Neural cell (in vitro differentiated cells): ENCODE measurements around the gene HABP4.

Source experiments
- EP300 ChIP-seq: fragments of 450-650 bp; conservative IDR thresholded peaks from 2 replicates; pipeline ENCODE4 v1.6.1; 2014; ENCODE audit warnings: antibody characterized with exemption, mild to moderate bottlenecking, moderate library complexity; ENCODE audit not compliant: poor library complexity, severe bottlenecking
- EZH2 ChIP-seq: fragments of 200-600, 300-800 bp; shearing (Covaris generic), sonication (generic); IDR thresholded peaks from 2 replicates; pipeline ENCODE4 v1.6.1; 2014; ENCODE audit warnings: antibody characterized with exemption, low read length, borderline replicate concordance, mild to moderate bottlenecking; ENCODE audit not compliant: insufficient read depth, poor library complexity, severe bottlenecking
- MXI1 ChIP-seq: fragments of 450-650 bp; conservative IDR thresholded peaks from 2 replicates; pipeline ENCODE4 v1.6.1; 2014; ENCODE audit warnings: antibody characterized with exemption, mild to moderate bottlenecking; ENCODE audit not compliant: poor library complexity, severe bottlenecking
- POLR2AphosphoS5 ChIP-seq: IDR thresholded peaks from 2 replicates; pipeline ENCODE4 v1.6.1; 2012
- RAD21 ChIP-seq: fragments of 450-650 bp; conservative IDR thresholded peaks from 2 replicates; pipeline ENCODE4 v1.6.1; 2014; ENCODE audit warnings: antibody characterized with exemption, mild to moderate bottlenecking, moderate library complexity
- SMC3 ChIP-seq: fragments of 450-650 bp; conservative IDR thresholded peaks from 2 replicates; pipeline ENCODE4 v1.6.1; 2014; ENCODE audit warnings: antibody characterized with exemption, mild to moderate bottlenecking, moderate library complexity; ENCODE audit not compliant: poor library complexity
- TAF1 ChIP-seq: IDR thresholded peaks from 2 replicates; pipeline ENCODE4 v1.6.1; 2012; ENCODE audit warnings: low read depth
- TF ChIP-seq, protein P1 (sequence below): fragments of 450-650 bp; IDR thresholded peaks from 2 replicates; pipeline ENCODE4 v1.5.1; 2014; ENCODE audit warnings: antibody characterized with exemption, mild to moderate bottlenecking, moderate library complexity; ENCODE audit not compliant: poor library complexity, severe bottlenecking
- TF ChIP-seq, protein P2 (sequence below): IDR thresholded peaks from 2 replicates; pipeline ENCODE4 v1.6.1; 2012; ENCODE audit warnings: borderline replicate concordance

DNA sequence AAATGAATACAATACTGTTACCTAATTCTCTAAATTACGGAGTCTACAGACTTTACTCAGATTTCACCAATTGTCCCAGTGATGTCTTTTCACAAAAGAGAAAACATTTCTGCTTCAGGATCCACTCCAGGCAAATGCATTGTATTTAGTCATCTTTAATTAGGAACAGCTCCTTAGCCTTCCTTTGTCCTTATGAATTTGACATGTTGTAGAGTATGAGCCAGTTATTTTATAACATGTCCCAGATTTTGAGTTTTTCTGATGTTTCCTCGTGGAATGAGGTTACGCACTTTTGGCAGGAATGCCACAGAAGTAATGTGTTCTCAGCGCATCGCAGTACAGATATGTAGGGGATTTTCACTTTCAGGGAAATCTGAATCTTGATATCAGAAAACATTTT is 10.5 kb downstream of the HABP4 start:
- no peak for TF ChIP-seq EP300
- TF ChIP-seq, protein P1, sequence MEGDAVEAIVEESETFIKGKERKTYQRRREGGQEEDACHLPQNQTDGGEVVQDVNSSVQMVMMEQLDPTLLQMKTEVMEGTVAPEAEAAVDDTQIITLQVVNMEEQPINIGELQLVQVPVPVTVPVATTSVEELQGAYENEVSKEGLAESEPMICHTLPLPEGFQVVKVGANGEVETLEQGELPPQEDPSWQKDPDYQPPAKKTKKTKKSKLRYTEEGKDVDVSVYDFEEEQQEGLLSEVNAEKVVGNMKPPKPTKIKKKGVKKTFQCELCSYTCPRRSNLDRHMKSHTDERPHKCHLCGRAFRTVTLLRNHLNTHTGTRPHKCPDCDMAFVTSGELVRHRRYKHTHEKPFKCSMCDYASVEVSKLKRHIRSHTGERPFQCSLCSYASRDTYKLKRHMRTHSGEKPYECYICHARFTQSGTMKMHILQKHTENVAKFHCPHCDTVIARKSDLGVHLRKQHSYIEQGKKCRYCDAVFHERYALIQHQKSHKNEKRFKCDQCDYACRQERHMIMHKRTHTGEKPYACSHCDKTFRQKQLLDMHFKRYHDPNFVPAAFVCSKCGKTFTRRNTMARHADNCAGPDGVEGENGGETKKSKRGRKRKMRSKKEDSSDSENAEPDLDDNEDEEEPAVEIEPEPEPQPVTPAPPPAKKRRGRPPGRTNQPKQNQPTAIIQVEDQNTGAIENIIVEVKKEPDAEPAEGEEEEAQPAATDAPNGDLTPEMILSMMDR = no peak
- TF ChIP-seq TAF1 = no peak
- TF ChIP-seq EZH2 = no peak
- TF ChIP-seq, protein P2, sequence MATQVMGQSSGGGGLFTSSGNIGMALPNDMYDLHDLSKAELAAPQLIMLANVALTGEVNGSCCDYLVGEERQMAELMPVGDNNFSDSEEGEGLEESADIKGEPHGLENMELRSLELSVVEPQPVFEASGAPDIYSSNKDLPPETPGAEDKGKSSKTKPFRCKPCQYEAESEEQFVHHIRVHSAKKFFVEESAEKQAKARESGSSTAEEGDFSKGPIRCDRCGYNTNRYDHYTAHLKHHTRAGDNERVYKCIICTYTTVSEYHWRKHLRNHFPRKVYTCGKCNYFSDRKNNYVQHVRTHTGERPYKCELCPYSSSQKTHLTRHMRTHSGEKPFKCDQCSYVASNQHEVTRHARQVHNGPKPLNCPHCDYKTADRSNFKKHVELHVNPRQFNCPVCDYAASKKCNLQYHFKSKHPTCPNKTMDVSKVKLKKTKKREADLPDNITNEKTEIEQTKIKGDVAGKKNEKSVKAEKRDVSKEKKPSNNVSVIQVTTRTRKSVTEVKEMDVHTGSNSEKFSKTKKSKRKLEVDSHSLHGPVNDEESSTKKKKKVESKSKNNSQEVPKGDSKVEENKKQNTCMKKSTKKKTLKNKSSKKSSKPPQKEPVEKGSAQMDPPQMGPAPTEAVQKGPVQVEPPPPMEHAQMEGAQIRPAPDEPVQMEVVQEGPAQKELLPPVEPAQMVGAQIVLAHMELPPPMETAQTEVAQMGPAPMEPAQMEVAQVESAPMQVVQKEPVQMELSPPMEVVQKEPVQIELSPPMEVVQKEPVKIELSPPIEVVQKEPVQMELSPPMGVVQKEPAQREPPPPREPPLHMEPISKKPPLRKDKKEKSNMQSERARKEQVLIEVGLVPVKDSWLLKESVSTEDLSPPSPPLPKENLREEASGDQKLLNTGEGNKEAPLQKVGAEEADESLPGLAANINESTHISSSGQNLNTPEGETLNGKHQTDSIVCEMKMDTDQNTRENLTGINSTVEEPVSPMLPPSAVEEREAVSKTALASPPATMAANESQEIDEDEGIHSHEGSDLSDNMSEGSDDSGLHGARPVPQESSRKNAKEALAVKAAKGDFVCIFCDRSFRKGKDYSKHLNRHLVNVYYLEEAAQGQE = no peak
- no peak for TF ChIP-seq POLR2AphosphoS5
- TF ChIP-seq SMC3 = no peak
- no peak for TF ChIP-seq MXI1
- TF ChIP-seq RAD21 = no peak
